CD8-positive, alpha-beta memory T cell (primary cell): Measurements from ENCODE around the gene TXLNB. TPM values are rescaled to one million over a fixed set of nuclear protein-coding genes. Genes with fewer than 3 reads are reported as not detected.

Experiments used
- CTCF ChIA-PET: fragments of 350-600 bp; sonication (Branson Sonifier 250); formaldehyde crosslinking; loops from one replicate; lab custom pipeline; 2021; ENCODE audit warnings: antibody characterized with exemption; lab: Charles Lee
- POLR2A ChIA-PET: fragments of 350-600 bp; sonication (Branson Sonifier 250); formaldehyde crosslinking; loops from one replicate; lab custom pipeline; 2021; ENCODE audit warnings: antibody characterized with exemption; lab: Charles Lee
- DNase-seq, 5 donors: peaks; one replicate each; pipeline versions ENCODE4 v3.0.0 to v3.0.0-alpha.2; 2020 to 2022; ENCODE audit warnings: mixed read lengths in 1 of 5
- H3K27ac ChIP-seq: one replicate; pipeline ENCODE4 v1.7.0; 2013; ENCODE audit warnings: low read depth, mild to moderate bottlenecking, low read length, moderate library complexity
- H3K27me3 ChIP-seq: 2 replicates; pipeline ENCODE4 v1.7.0; 2013; ENCODE audit warnings: low read length, mild to moderate bottlenecking; ENCODE audit not compliant: insufficient read depth, poor library complexity, severe bottlenecking
- H3K36me3 ChIP-seq: 2 replicates; pipeline ENCODE4 v1.7.0; 2013; ENCODE audit warnings: mild to moderate bottlenecking, low read length, moderate library complexity; ENCODE audit not compliant: insufficient read depth
- H3K4me1 ChIP-seq: 2 replicates; pipeline ENCODE4 v1.7.0; 2013; ENCODE audit warnings: mild to moderate bottlenecking, low read length, moderate library complexity; ENCODE audit not compliant: insufficient read depth
- H3K4me3 ChIP-seq: 2 replicates; pipeline ENCODE4 v1.7.0; 2013; ENCODE audit warnings: mild to moderate bottlenecking, low read length
- H3K9me3 ChIP-seq: 2 replicates; pipeline ENCODE4 v1.7.0; 2013; ENCODE audit warnings: mild to moderate bottlenecking, low read length
- H3K27ac Mint-ChIP-seq, 8 donors: one replicate each; pipeline ENCODE4 v1.8.0; 2020 to 2021; ENCODE audit warnings: mixed read lengths in 8 of 8, mild to moderate bottlenecking in 6 of 8, inconsistent platforms in 3 of 8, moderate library complexity in 3 of 8
- H3K27me3 Mint-ChIP-seq, 2 donors: one replicate each; pipeline ENCODE4 v1.8.0; 2020 to 2021; ENCODE audit warnings: mixed read lengths in 2 of 2, mild to moderate bottlenecking in 1 of 2, moderate library complexity in 1 of 2
- H3K36me3 Mint-ChIP-seq, 3 donors: one replicate each; pipeline ENCODE4 v1.8.0; 2020 to 2021; ENCODE audit warnings: mixed read lengths in 3 of 3, inconsistent platforms in 1 of 3, mild to moderate bottlenecking in 1 of 3
- H3K4me1 Mint-ChIP-seq, 3 donors: one replicate each; pipeline ENCODE4 v1.8.0; 2020 to 2021; ENCODE audit warnings: mixed read lengths in 3 of 3, inconsistent platforms in 1 of 3, mild to moderate bottlenecking in 1 of 3
- H3K4me3 Mint-ChIP-seq, 7 donors: one replicate each; pipeline ENCODE4 v1.8.0; 2020 to 2021; ENCODE audit warnings: mixed read lengths in 7 of 7, mild to moderate bottlenecking in 6 of 7, moderate library complexity in 4 of 7, inconsistent platforms in 2 of 7
- H3K9me3 Mint-ChIP-seq, 5 donors: one replicate each; pipeline ENCODE4 v1.8.0; 2020 to 2022; ENCODE audit warnings: mixed read lengths in 5 of 5, mild to moderate bottlenecking in 3 of 5, moderate library complexity in 2 of 5, inconsistent platforms in 1 of 5
- polyA plus RNA-seq: library from polyadenylated mRNA; unstranded; fragments of 300-500 nt; fragmentation: Illumina TruSeq; gene quantifications from one replicate; pipeline ENCODE4 v1.2.3, GENCODE V29; 2021
- total RNA-seq, 2 experiments: library from RNA; stranded (reverse); gene quantifications; one replicate each; pipeline ENCODE4 v1.2.3, GENCODE V29; 2021

The TXLNB gene
- total and polyA plus RNA-seq, 3 experiments from 2014 or later = 0.13 to 0.47 (median 0.35) TPM

GRCh38 chr6:139205843-139206242 lies 86.0 kb downstream of the TXLNB start:
- no peak overlapping the region for H3K27ac Mint-ChIP-seq
- no peak overlapping the region for H3K4me3 Mint-ChIP-seq
- peaks cover 0 to 3% of the 10 kb centered on the region in 2 donors for H3K27me3 Mint-ChIP-seq
- CTCF ChIA-PET = interaction anchor here (1.6 to 2.9 kb wide), 2 partner anchors 13 to 81 kb away, joined by 4 to 10 read pairs; no protein-coding TSS in a partner anchor
- H3K36me3 ChIP-seq = no peaks in the 10 kb centered on the region
- DNase-seq = no peak
- peaks cover 22 to 52% (median 40%) of the 10 kb centered on the region in 5 donors for H3K9me3 Mint-ChIP-seq
- no peaks in the 10 kb centered on the region for H3K27me3 ChIP-seq
- no peaks in the 10 kb centered on the region for H3K4me1 ChIP-seq
- peaks cover 9% of the 10 kb centered on the region for H3K9me3 ChIP-seq
- POLR2A ChIA-PET = no interaction called here
- peaks cover 15 to 18% (median 16%) of the 10 kb centered on the region in 3 donors for H3K4me1 Mint-ChIP-seq
- H3K27ac ChIP-seq = no peak overlapping the region
- peaks cover 9 to 55% (median 18%) of the 10 kb centered on the region in 3 donors for H3K36me3 Mint-ChIP-seq
- no peak overlapping the region for H3K4me3 ChIP-seq

DNA sequence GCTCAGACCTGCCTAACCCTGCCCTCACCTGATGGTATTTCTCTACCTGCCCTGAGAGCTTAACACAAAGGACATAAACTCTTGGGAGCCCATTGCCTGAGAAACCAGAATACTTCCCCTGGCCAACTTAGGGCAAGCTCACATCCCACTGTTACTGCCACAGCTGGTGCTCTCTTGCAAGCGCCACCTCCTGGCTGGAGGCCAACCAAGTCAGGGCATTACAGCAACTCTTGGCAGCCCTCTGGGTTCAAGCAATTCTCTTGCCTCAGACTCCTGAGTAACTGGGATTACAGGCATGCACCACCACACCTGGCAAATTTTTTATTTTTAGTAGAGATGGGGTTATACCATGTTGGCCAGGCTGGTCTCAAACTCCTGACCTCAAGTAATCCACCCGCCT lies 86.8 kb downstream of the TXLNB start:
- H3K4me1 Mint-ChIP-seq = peaks cover 6 to 10% (median 8%) of the 10 kb centered on the region in 3 donors
- H3K36me3 Mint-ChIP-seq = peaks cover 9 to 52% (median 16%) of the 10 kb centered on the region in 3 donors
- no peak for DNase-seq
- peaks cover 0 to 6% of the 10 kb centered on the region in 2 donors for H3K27me3 Mint-ChIP-seq
- no peaks in the 10 kb centered on the region for H3K36me3 ChIP-seq
- no peaks in the 10 kb centered on the region for H3K27me3 ChIP-seq
- H3K9me3 Mint-ChIP-seq = peaks cover 22 to 45% (median 32%) of the 10 kb centered on the region in 5 donors
- H3K27ac ChIP-seq = no peak overlapping the region
- no peak overlapping the region for H3K27ac Mint-ChIP-seq
- CTCF ChIA-PET = interaction anchor here (1.6 to 2.9 kb wide), 2 partner anchors 14 to 80 kb away, joined by 4 to 10 read pairs; no protein-coding TSS in a partner anchor
- H3K4me3 ChIP-seq = no peak overlapping the region
- no peaks in the 10 kb centered on the region for H3K4me1 ChIP-seq
- POLR2A ChIA-PET = no interaction called here
- H3K9me3 ChIP-seq = peaks cover 9% of the 10 kb centered on the region
- H3K4me3 Mint-ChIP-seq = no peak overlapping the region

- H3K4me3 ChIP-seq = no peak overlapping the region
- Mint-ChIP-seq H3K36me3 (peaks cover 2 to 24% (median 5%) of the 10 kb centered on the region in 3 donors), H3K27ac (peak overlapping the region in 1 of 8 donors; percentile 17), H3K9me3 (peaks cover 6 to 11% (median 11%) of the 10 kb centered on the region in 5 donors), H3K4me1 (no peaks in the 10 kb centered on the region), H3K4me3 (no peak overlapping the region), H3K27me3 (peaks cover 0 to 3% of the 10 kb centered on the region in 2 donors)
- peaks cover 6% of the 10 kb centered on the region for H3K9me3 ChIP-seq
- H3K36me3 ChIP-seq = no peaks in the 10 kb centered on the region
- H3K4me1 ChIP-seq = no peaks in the 10 kb centered on the region
- ChIA-PET CTCF (no interaction called here), POLR2A (no interaction called here)
- no peak overlapping the region for H3K27ac ChIP-seq
- no peak for DNase-seq
- no peaks in the 10 kb centered on the region for H3K27me3 ChIP-seq
Measured at GRCh38 chr6:139201378-139201777, 90.4 kb downstream of the TXLNB start.

DNA sequence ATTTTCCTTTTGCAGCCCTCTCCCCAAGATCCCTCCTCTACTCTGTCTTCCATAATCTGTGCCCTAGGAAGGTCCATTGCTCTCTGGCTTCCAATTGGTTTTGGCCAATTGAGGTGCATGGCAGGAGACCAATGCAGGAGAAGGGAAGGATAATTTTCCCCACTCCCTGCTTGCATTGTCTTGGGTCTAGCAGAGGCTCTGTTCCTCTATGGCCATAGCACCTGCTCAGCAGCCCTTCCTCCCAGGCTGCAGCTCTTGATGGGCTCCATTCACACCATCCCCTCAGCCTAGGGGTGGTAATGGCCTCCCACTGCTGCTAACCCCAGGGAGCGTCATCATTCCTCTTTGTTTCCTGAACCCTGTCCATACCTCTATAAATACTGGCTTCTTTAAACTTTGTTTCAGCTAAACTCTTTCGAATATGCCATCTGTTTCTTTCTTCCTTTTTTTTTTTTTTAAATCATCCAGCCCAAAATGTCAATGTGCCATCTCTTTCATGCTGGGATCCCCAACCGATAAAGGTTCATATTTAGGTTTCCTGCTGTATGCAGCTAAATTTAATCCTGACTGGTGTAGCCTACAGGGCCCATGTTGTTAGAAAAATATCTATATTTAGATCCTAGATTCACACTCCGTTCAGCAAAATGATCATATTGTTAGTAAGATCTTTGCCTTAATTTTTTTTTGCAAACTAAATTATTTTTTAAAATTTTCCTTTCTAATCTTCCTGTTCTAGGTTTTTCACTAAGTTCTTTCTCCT lies 93.1 kb downstream of the TXLNB start:
- H3K27ac Mint-ChIP-seq = no peak overlapping the region
- no peak overlapping the region for H3K4me3 Mint-ChIP-seq
- H3K9me3 Mint-ChIP-seq = no peaks in the 10 kb centered on the region
- H3K36me3 ChIP-seq = no peaks in the 10 kb centered on the region
- no peaks in the 10 kb centered on the region for H3K4me1 Mint-ChIP-seq
- ChIA-PET CTCF (interaction anchor here (0.9 to 1.3 kb wide), 3 partner anchors 37 to 166 kb away, joined by 3 read pairs; no protein-coding TSS in a partner anchor), POLR2A (interaction anchor here (0.7 kb wide), 1 partner anchor 82 kb away, joined by 3 read pairs; no protein-coding TSS in a partner anchor)
- H3K27ac ChIP-seq = no peak overlapping the region
- H3K27me3 ChIP-seq = no peaks in the 10 kb centered on the region
- no peaks in the 10 kb centered on the region for H3K4me1 ChIP-seq
- H3K4me3 ChIP-seq = no peak overlapping the region
- no peaks in the 10 kb centered on the region for H3K9me3 ChIP-seq
- no peak for DNase-seq
- H3K27me3 Mint-ChIP-seq = peaks cover 0 to 3% of the 10 kb centered on the region in 2 donors
- H3K36me3 Mint-ChIP-seq = peaks cover 0 to 16% (median 0%) of the 10 kb centered on the region in 3 donors

GRCh38 chr6:139194740-139195139 lies 97.1 kb downstream of the TXLNB start:
- Mint-ChIP-seq H3K27me3 (peaks cover 0 to 2% of the 10 kb centered on the region in 2 donors), H3K4me1 (peaks cover 0 to 6% (median 5%) of the 10 kb centered on the region in 3 donors), H3K27ac (no peak overlapping the region), H3K9me3 (no peaks in the 10 kb centered on the region), H3K4me3 (no peak overlapping the region), H3K36me3 (peaks cover 0 to 7% (median 0%) of the 10 kb centered on the region in 3 donors)
- DNase-seq = no peak
- Histone ChIP-seq H3K36me3 (no peaks in the 10 kb centered on the region), H3K4me1 (no peaks in the 10 kb centered on the region), H3K27ac (no peak overlapping the region), H3K9me3 (no peaks in the 10 kb centered on the region), H3K27me3 (no peaks in the 10 kb centered on the region), H3K4me3 (no peak overlapping the region)
- ChIA-PET POLR2A (no interaction called here), CTCF (no interaction called here)

Other genes starting within 250 kb of the TXLNB start
- 10 to 100 TPM; 63.4 to 64.6 TPM for gene HECA, start 156.9 kb downstream of the TXLNB start, total RNA-seq
- gene HECA, start 156.9 kb downstream of the TXLNB start, polyA plus RNA-seq = 9.0 TPM
- gene CITED2, start 82.7 kb upstream of the TXLNB start, total RNA-seq = 10 to 100 TPM; 68.6 to 69.8 TPM
- gene CITED2, start 82.7 kb upstream of the TXLNB start, polyA plus RNA-seq = 53.8 TPM